SU-DHL-6 (cell line): ENCODE results near the gene PSMA5.

ENCODE experiments used
- H2AFZ ChIP-seq: fragments of 200-600 bp; sonication (generic); 2 replicates; pipeline ENCODE4 v1.6.1; 2014; ENCODE audit warnings: low read depth, mild to moderate bottlenecking, moderate library complexity, mixed read lengths, antibody characterized with exemption, low read length; ENCODE audit not compliant: severe bottlenecking
- H3F3A ChIP-seq: fragments of 200-600 bp; shearing (Covaris generic); 2 replicates; pipeline ENCODE4 v1.6.0; 2016; ENCODE audit warnings: antibody characterized with exemption, mild to moderate bottlenecking; ENCODE audit not compliant: insufficient read depth
- H3K27ac ChIP-seq: fragments of 200-600 bp; sonication (generic); 2 replicates; pipeline ENCODE4 v1.5.1; 2016; ENCODE audit warnings: low read depth, mild to moderate bottlenecking, low read length, moderate library complexity, mixed read lengths
- H3K27me3 ChIP-seq: fragments of 200-600 bp; sonication (generic), shearing (Covaris generic); 2 replicates; pipeline ENCODE4 v1.6.0; 2014; ENCODE audit warnings: mild to moderate bottlenecking, low read length
- H3K36me3 ChIP-seq: fragments of 200-600 bp; sonication (generic); 2 replicates; pipeline ENCODE4 v1.6.1; 2014; ENCODE audit warnings: mild to moderate bottlenecking, low read length, mixed read lengths
- H3K4me2 ChIP-seq: fragments of 300-600, 200-600 bp; shearing (Covaris generic), sonication (generic); 2 replicates; pipeline ENCODE4 v1.6.0; 2014; ENCODE audit warnings: low read length, low read depth, mild to moderate bottlenecking; ENCODE audit not compliant: poor library complexity, severe bottlenecking
- H3K4me3 ChIP-seq: fragments of 200-600 bp; sonication (generic); 2 replicates; pipeline ENCODE4 v1.5.1; 2014; ENCODE audit warnings: antibody characterized with exemption, low read length, mild to moderate bottlenecking, mixed read lengths; ENCODE audit not compliant: insufficient read depth, poor library complexity, severe bottlenecking
- H3K79me2 ChIP-seq: fragments of 200-600 bp; sonication (generic); 2 replicates; pipeline ENCODE4 v1.6.1; 2014; ENCODE audit warnings: mild to moderate bottlenecking, low read length, moderate library complexity; ENCODE audit not compliant: insufficient read depth
- H3K9ac ChIP-seq: fragments of 200-600 bp; sonication (generic); 2 replicates; pipeline ENCODE4 v1.7.0; 2014; ENCODE audit warnings: mild to moderate bottlenecking, low read length
- H3K9me2 ChIP-seq: fragments of 200-600 bp; sonication (generic); replicated peaks from 2 replicates; pipeline ENCODE4 v1.6.1; 2014; ENCODE audit warnings: low read length; ENCODE audit not compliant: insufficient read depth
- H3K9me3 ChIP-seq: fragments of 200-600 bp; sonication (generic); 2 replicates; pipeline ENCODE4 v1.6.1; 2014; ENCODE audit warnings: low read length, mixed read lengths; ENCODE audit not compliant: insufficient read depth
- H4K20me1 ChIP-seq: fragments of 200-600 bp; sonication (generic); 2 replicates; pipeline ENCODE4 v1.6.1; 2014; ENCODE audit warnings: low read depth, mild to moderate bottlenecking, antibody characterized with exemption, low read length, moderate library complexity, mixed read lengths
- EZH2phosphoT487 ChIP-seq: fragments of 200-600 bp; sonication (generic), shearing (Covaris generic); conservative IDR thresholded peaks from 2 replicates; pipeline ENCODE4 v1.6.1; 2018; ENCODE audit warnings: mild to moderate bottlenecking, antibody characterized with exemption, low read length, moderate library complexity, mixed read lengths
- TF ChIP-seq, protein P1 (sequence below): fragments of 200-600 bp; sonication (generic); IDR thresholded peaks from one replicate; pipeline ENCODE4 v1.5.1; 2017; ENCODE audit warnings: antibody characterized with exemption, mild to moderate bottlenecking, low read length, moderate library complexity; ENCODE audit not compliant: insufficient read depth, poor library complexity, severe bottlenecking

The PSMA5 gene

DNA sequence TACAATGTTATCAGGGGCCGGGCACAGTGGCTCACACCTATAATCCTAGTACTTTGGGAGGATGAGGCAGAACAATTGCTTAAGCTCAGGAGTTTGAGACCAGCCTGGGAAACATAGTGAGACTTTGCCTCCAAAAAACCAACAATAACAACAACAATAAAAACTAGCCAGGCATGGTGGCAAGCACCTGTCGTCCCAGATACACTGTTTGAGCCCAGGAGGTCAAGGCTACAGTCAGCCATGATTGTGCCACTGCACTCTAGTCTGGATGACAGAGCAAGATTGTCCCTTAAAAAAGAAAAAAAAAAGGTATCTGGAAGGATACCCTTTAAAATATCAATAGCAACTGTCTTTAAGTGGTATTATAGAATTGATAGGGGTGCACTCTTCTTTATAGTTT lies 44.7 kb downstream of the PSMA5 start:
- Histone ChIP-seq H4K20me1 (no peaks in the 10 kb centered on the region; the same call in 1 of the 2 replicates), H3K79me2 (no peaks in the 10 kb centered on the region), H3K9ac (no peak overlapping the region), H3K9me2 (no peaks in the 10 kb centered on the region), H3K36me3 (no peaks in the 10 kb centered on the region), H3K9me3 (no peaks in the 10 kb centered on the region), H3K4me2 (no peak overlapping the region), H3K27ac (no peak overlapping the region), H3F3A (no peaks in the 10 kb centered on the region), H2AFZ (no peak overlapping the region), H3K4me3 (no peak overlapping the region), H3K27me3 (no peaks in the 10 kb centered on the region)
- TF ChIP-seq, protein P1, sequence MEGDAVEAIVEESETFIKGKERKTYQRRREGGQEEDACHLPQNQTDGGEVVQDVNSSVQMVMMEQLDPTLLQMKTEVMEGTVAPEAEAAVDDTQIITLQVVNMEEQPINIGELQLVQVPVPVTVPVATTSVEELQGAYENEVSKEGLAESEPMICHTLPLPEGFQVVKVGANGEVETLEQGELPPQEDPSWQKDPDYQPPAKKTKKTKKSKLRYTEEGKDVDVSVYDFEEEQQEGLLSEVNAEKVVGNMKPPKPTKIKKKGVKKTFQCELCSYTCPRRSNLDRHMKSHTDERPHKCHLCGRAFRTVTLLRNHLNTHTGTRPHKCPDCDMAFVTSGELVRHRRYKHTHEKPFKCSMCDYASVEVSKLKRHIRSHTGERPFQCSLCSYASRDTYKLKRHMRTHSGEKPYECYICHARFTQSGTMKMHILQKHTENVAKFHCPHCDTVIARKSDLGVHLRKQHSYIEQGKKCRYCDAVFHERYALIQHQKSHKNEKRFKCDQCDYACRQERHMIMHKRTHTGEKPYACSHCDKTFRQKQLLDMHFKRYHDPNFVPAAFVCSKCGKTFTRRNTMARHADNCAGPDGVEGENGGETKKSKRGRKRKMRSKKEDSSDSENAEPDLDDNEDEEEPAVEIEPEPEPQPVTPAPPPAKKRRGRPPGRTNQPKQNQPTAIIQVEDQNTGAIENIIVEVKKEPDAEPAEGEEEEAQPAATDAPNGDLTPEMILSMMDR: no peak
- no peak for TF ChIP-seq EZH2phosphoT487

DNA sequence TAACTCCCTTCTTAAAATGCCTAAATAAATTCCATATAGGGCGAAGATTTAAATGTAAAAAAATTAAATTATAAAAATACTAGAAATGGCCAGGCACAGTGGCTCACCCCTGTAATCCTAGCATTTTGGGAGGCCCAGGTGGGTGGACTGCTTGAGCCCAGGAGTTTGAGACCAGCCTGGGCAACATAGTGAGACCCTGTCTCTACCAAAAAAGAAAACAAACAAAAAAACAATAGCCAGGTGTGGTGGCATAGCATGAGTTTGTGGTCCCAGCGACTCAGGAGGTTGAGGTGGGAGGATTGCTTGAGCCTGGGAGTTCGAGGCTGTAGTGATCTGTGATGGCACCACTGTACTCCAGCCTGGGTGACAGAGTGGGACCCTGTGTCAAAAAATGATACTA lies 46.3 kb downstream of the PSMA5 start:
- TF ChIP-seq EZH2phosphoT487: no peak
- TF ChIP-seq, protein P1: no peak
- H3K4me2 ChIP-seq: no peak overlapping the region
- H3K27me3 ChIP-seq: no peaks in the 10 kb centered on the region
- no peaks in the 10 kb centered on the region for H3K9me3 ChIP-seq
- no peak overlapping the region for H3K9ac ChIP-seq
- H3K79me2 ChIP-seq: no peaks in the 10 kb centered on the region
- H3F3A ChIP-seq: no peaks in the 10 kb centered on the region
- no peaks in the 10 kb centered on the region for H3K9me2 ChIP-seq
- no peak overlapping the region for H2AFZ ChIP-seq
- H3K27ac ChIP-seq: no peak overlapping the region
- no peaks in the 10 kb centered on the region for H3K36me3 ChIP-seq
- no peaks in the 10 kb centered on the region; the same call in 1 of the 2 replicates for H4K20me1 ChIP-seq
- H3K4me3 ChIP-seq: no peak overlapping the region

DNA sequence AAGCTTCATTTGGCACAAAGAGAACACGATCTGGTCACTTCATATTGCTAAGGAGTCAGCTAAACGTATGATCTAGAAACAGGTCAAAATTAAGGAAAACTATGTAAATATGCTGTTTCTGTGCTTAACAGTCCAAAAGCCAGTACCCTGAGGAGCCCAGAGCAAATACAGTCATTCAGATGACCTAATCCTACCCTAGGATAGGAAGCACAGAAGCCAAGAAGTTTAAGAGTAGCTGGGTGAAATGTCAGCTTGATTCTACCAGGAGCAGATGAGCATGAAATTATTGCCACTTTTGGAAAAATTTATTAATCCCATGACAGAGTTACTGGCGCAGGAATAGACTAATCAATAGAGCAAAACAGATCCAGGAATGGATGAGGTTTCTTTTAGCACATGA lies 46.8 kb downstream of the PSMA5 start:
- Histone ChIP-seq H3K9ac (no peak overlapping the region), H3K4me2 (no peak overlapping the region)

More for the DNA sequence above, 46.8 kb downstream of the PSMA5 start:
- no peak overlapping the region for H3K27ac ChIP-seq
- no peak overlapping the region for H3K4me3 ChIP-seq
- no peaks in the 10 kb centered on the region; the same call in 1 of the 2 replicates for H4K20me1 ChIP-seq
- H3K36me3 ChIP-seq: no peaks in the 10 kb centered on the region
- H3K9me3 ChIP-seq: no peaks in the 10 kb centered on the region
- no peak for TF ChIP-seq EZH2phosphoT487
- TF ChIP-seq, protein P1: no peak
- H3F3A ChIP-seq: no peaks in the 10 kb centered on the region
- H3K27me3 ChIP-seq: no peaks in the 10 kb centered on the region
- H3K79me2 ChIP-seq: no peaks in the 10 kb centered on the region
- H3K9me2 ChIP-seq: no peaks in the 10 kb centered on the region
- H2AFZ ChIP-seq: no peak overlapping the region
